CD4-positive, alpha-beta memory T cell (primary cell): ENCODE data around the gene GPR160. TPM values are rescaled to one million over a fixed set of nuclear protein-coding genes. Genes with fewer than 3 reads are reported as not detected.

Source experiments
- CTCF ChIA-PET: fragments of 350-600 bp; sonication (Branson Sonifier 250); formaldehyde crosslinking; loops from one replicate; lab custom pipeline; 2021; ENCODE audit warnings: inconsistent platforms; ENCODE audit not compliant: partially characterized antibody; lab: Charles Lee
- POLR2A ChIA-PET: fragments of 350-600 bp; sonication (Branson Sonifier 250); formaldehyde crosslinking; loops from one replicate; lab custom pipeline; 2021; ENCODE audit not compliant: partially characterized antibody; lab: Charles Lee
- DNase-seq, 5 donors: peaks; one replicate each; pipeline versions ENCODE4 v3.0.0 to v3.0.0-alpha.2; 2020 to 2022; ENCODE audit warnings: mixed read lengths in 1 of 5
- H3K27ac ChIP-seq: one replicate; pipeline ENCODE4 v1.7.0; 2013; ENCODE audit warnings: low read depth, low read length
- H3K27me3 ChIP-seq: 2 replicates; pipeline ENCODE4 v1.7.0; 2013; ENCODE audit warnings: mild to moderate bottlenecking, low read length, moderate library complexity; ENCODE audit not compliant: insufficient read depth
- H3K36me3 ChIP-seq: 2 replicates; pipeline ENCODE4 v1.7.0; 2013; ENCODE audit warnings: mild to moderate bottlenecking, low read length, moderate library complexity; ENCODE audit not compliant: insufficient read depth
- H3K4me1 ChIP-seq: 2 replicates; pipeline ENCODE4 v1.7.0; 2013; ENCODE audit warnings: mild to moderate bottlenecking, low read length, moderate library complexity; ENCODE audit not compliant: insufficient read depth
- H3K4me3 ChIP-seq, 2 donors: one replicate each; pipeline ENCODE4 v1.7.0; 2013; ENCODE audit warnings: low read length in 2 of 2, mild to moderate bottlenecking in 1 of 2
- H3K9me3 ChIP-seq, 2 donors: one replicate each; pipeline ENCODE4 v1.7.0; 2013; ENCODE audit warnings: low read length in 2 of 2, control low read depth in 1 of 2; ENCODE audit not compliant: control insufficient read depth in 1 of 2
- H3K27ac Mint-ChIP-seq, 7 donors: one replicate each; pipeline ENCODE4 v1.8.0; 2020 to 2021; ENCODE audit warnings: mixed read lengths in 7 of 7, mild to moderate bottlenecking in 6 of 7, inconsistent platforms in 3 of 7, moderate library complexity in 3 of 7
- H3K27me3 Mint-ChIP-seq, 2 donors: one replicate each; pipeline ENCODE4 v1.8.0; 2020 to 2021; ENCODE audit warnings: mixed read lengths in 2 of 2
- H3K36me3 Mint-ChIP-seq, 2 donors: one replicate each; pipeline ENCODE4 v1.8.0; 2020 to 2021; ENCODE audit warnings: mixed read lengths in 2 of 2, inconsistent platforms in 1 of 2, mild to moderate bottlenecking in 1 of 2
- H3K4me1 Mint-ChIP-seq, 4 donors: one replicate each; pipeline ENCODE4 v1.8.0; 2020 to 2021; ENCODE audit warnings: mixed read lengths in 4 of 4, mild to moderate bottlenecking in 1 of 4
- H3K4me3 Mint-ChIP-seq, 8 donors: one replicate each; pipeline ENCODE4 v1.8.0; 2020 to 2021; ENCODE audit warnings: mixed read lengths in 8 of 8, mild to moderate bottlenecking in 7 of 8, moderate library complexity in 6 of 8, inconsistent platforms in 3 of 8
- H3K9me3 Mint-ChIP-seq, 8 donors: one replicate each; pipeline ENCODE4 v1.8.0; 2020 to 2021; ENCODE audit warnings: mixed read lengths in 8 of 8, mild to moderate bottlenecking in 5 of 8, inconsistent platforms in 3 of 8, moderate library complexity in 1 of 8
- intact Hi-C: fragments of 100-400 bp; cut with micrococcal nuclease; formaldehyde crosslinking; loops from one replicate; pipeline ENCODE4 v1.15.1; 2023
- polyA plus RNA-seq, 2 donors: library from polyadenylated mRNA; unstranded; fragments of 300-500 nt; fragmentation: Illumina TruSeq; gene quantifications; one replicate each; pipeline ENCODE4 v1.2.3, GENCODE V29; 2021
- total RNA-seq, 2 experiments: library from RNA; stranded (reverse); gene quantifications; one replicate each; pipeline ENCODE4 v1.2.3, GENCODE V29; 2021

Gene GPR160
- total and polyA plus RNA-seq, 4 experiments from 2014 or later = 8.1 to 14.9 (median 12.4) TPM

- intact Hi-C loops = no loop called here
- H3K4me3 ChIP-seq = no peak overlapping the region
- ChIA-PET POLR2A (no interaction called here), CTCF (interaction anchor here (1.1 kb wide), 1 partner anchor 11 kb away, joined by 3 read pairs; no protein-coding TSS in a partner anchor)
- Mint-ChIP-seq H3K27me3 (no peaks in the 10 kb centered on the region), H3K4me1 (peaks cover 17 to 21% (median 21%) of the 10 kb centered on the region in 4 donors), H3K4me3 (peak overlapping the region in 7 of 8 donors; percentile 32 to 71 (median 59)), H3K27ac (peak overlapping the region; percentile 36 to 89 (median 62)), H3K9me3 (peaks cover 0 to 5% (median under 1%) of the 10 kb centered on the region in 8 donors), H3K36me3 (peaks cover 34 to 52% of the 10 kb centered on the region in 2 donors)
- H3K27me3 ChIP-seq = no peaks in the 10 kb centered on the region
- peaks cover 0 to 5% of the 10 kb centered on the region in 2 donors for H3K9me3 ChIP-seq
- no peak overlapping the region for H3K27ac ChIP-seq
- peak in 2 of 5 donors; percentile 4 to 12 for DNase-seq
- peaks cover 29% of the 10 kb centered on the region for H3K36me3 ChIP-seq
- peaks cover 23% of the 10 kb centered on the region for H3K4me1 ChIP-seq
These were observed 90.6 kb downstream of the GPR160 start for GRCh38 chr3:170128259-170128976.

DNA sequence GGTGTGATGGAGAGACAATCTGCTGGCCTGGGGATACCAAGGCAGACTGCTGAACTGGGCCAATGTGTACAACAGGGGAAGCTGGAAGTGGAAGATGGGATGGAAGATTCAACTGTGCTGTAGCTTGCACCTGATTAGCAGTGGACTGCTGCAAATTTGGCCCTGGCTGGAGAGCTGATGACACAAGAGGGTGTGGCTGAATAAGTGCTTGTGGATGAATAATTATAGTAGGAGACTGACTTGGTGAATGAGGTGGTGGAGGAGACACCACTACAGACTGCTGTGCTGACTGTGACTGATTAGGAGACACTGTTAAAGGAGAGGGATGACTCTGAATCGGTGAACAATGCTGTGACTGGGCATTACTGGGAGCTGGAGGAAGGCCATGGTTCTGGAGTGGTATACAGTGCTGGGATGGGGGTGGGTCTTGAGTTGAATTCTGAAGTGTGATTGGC is 91.2 kb downstream of the GPR160 start:
- Mint-ChIP-seq H3K4me3 (peak overlapping the region in 6 of 8 donors; percentile 36 to 71 (median 63)), H3K27ac (peak overlapping the region; percentile 20 to 90 (median 75)), H3K9me3 (peaks cover 0 to 5% (median under 1%) of the 10 kb centered on the region in 8 donors), H3K4me1 (peaks cover 19 to 25% (median 22%) of the 10 kb centered on the region in 4 donors), H3K27me3 (no peaks in the 10 kb centered on the region), H3K36me3 (peaks cover 39 to 57% of the 10 kb centered on the region in 2 donors)
- H3K27me3 ChIP-seq = no peaks in the 10 kb centered on the region
- DNase-seq = no peak
- H3K4me1 ChIP-seq = peaks cover 23% of the 10 kb centered on the region
- H3K27ac ChIP-seq = no peak overlapping the region
- peaks cover 33% of the 10 kb centered on the region for H3K36me3 ChIP-seq
- intact Hi-C loops = no loop called here
- peaks cover 0 to 5% of the 10 kb centered on the region in 2 donors for H3K9me3 ChIP-seq
- H3K4me3 ChIP-seq = no peak overlapping the region
- ChIA-PET POLR2A (no interaction called here), CTCF (interaction anchor here (1.1 kb wide), 1 partner anchor 11 kb away, joined by 3 read pairs; no protein-coding TSS in a partner anchor)

GRCh38 chr3:170130532-170130931 is 92.7 kb downstream of the GPR160 start:
- H3K27me3 ChIP-seq = no peaks in the 10 kb centered on the region
- peaks cover 0 to 5% of the 10 kb centered on the region in 2 donors for H3K9me3 ChIP-seq
- H3K4me1 ChIP-seq = peaks cover 23% of the 10 kb centered on the region
- Mint-ChIP-seq H3K27ac (peak overlapping the region in 2 of 7 donors; percentile 7 to 57), H3K4me3 (no peak overlapping the region), H3K27me3 (no peaks in the 10 kb centered on the region), H3K9me3 (peaks cover 0 to 5% (median under 1%) of the 10 kb centered on the region in 8 donors), H3K4me1 (peaks cover 19 to 25% (median 23%) of the 10 kb centered on the region in 4 donors), H3K36me3 (peaks cover 51 to 62% of the 10 kb centered on the region in 2 donors)
- POLR2A ChIA-PET = no interaction called here
- CTCF ChIA-PET = no interaction called here
- intact Hi-C loops = no loop called here
- H3K27ac ChIP-seq = no peak overlapping the region
- H3K4me3 ChIP-seq = no peak overlapping the region
- DNase-seq = no peak
- H3K36me3 ChIP-seq = peaks cover 34% of the 10 kb centered on the region

DNA sequence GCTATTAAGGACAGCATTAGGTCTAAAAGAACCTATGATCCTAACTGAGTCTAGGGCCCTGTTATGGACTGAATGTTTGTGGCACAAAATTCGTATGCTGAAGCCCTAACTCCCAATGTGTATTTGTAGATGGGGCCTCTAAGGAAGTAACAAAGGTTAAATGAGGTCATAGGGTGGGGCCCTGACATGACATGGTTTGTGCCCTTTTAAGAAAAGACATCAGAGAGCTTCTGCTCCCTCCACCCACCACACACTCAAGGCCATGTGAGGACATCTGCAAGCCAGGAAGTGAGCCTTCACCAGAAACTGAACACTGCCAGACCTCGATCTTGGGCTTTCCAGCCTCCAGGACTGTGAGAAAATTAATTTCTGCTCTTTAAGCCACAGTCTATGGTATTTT is 94.5 kb downstream of the GPR160 start:
- no peak for DNase-seq
- Histone ChIP-seq H3K36me3 (peaks cover 44% of the 10 kb centered on the region), H3K4me3 (no peak overlapping the region), H3K27me3 (no peaks in the 10 kb centered on the region), H3K9me3 (peaks cover 0 to 5% of the 10 kb centered on the region in 2 donors), H3K27ac (no peak overlapping the region), H3K4me1 (peaks cover 19% of the 10 kb centered on the region)
- H3K4me3 Mint-ChIP-seq = no peak overlapping the region
- peak overlapping the region in 2 of 7 donors; percentile 22 to 25 for H3K27ac Mint-ChIP-seq
- peaks cover 25 to 34% (median 30%) of the 10 kb centered on the region in 4 donors for H3K4me1 Mint-ChIP-seq
- no peaks in the 10 kb centered on the region for H3K27me3 Mint-ChIP-seq
- peaks cover 65 to 73% of the 10 kb centered on the region in 2 donors for H3K36me3 Mint-ChIP-seq
- intact Hi-C loops = no loop called here
- H3K9me3 Mint-ChIP-seq = peaks cover 0 to 5% (median under 1%) of the 10 kb centered on the region in 8 donors
- CTCF ChIA-PET = no interaction called here
- POLR2A ChIA-PET = no interaction called here

Other genes starting within 250 kb of the GPR160 start
- gene LRRIQ4, start 225.1 kb upstream of the GPR160 start, total RNA-seq = not detected
- not detected for gene LRRIQ4, start 225.1 kb upstream of the GPR160 start, polyA plus RNA-seq
- gene LRRC34, start 225.1 kb upstream of the GPR160 start, total RNA-seq = under 1 TPM; 0.33 to 0.47 TPM
- under 1 TPM; 0.38 to 0.98 TPM for gene LRRC34, start 225.1 kb upstream of the GPR160 start, polyA plus RNA-seq
- not detected for gene LRRC31, start 168.1 kb upstream of the GPR160 start, total RNA-seq
- not detected for gene LRRC31, start 168.1 kb upstream of the GPR160 start, polyA plus RNA-seq
- gene SAMD7, start 126.4 kb upstream of the GPR160 start, total RNA-seq = not detected
- not detected for gene SAMD7, start 126.4 kb upstream of the GPR160 start, polyA plus RNA-seq
- 100 to 1,000 TPM; 127 to 136 TPM for gene SEC62, start 71.2 kb upstream of the GPR160 start, total RNA-seq
- 100 to 1,000 TPM; 153 to 180 TPM for gene SEC62, start 71.2 kb upstream of the GPR160 start, polyA plus RNA-seq
- gene PHC3, start 143.7 kb downstream of the GPR160 start, total RNA-seq = 100 to 1,000 TPM; 168 to 173 TPM
- 10 to 100 TPM; 29.2 to 64.6 TPM for gene PHC3, start 143.7 kb downstream of the GPR160 start, polyA plus RNA-seq
- gene PRKCI, start 184.4 kb downstream of the GPR160 start, total RNA-seq = 10 to 100 TPM; 18.0 to 27.7 TPM
- gene PRKCI, start 184.4 kb downstream of the GPR160 start, polyA plus RNA-seq = 10 to 100 TPM; 16.4 to 18.5 TPM